IMR-90 (cell line): ENCODE results near the gene SLC4A4. TPM values are rescaled to one million over a fixed set of nuclear protein-coding genes. Genes with fewer than 3 reads are reported as not detected.

Experiments used
- ATAC-seq: fragments of 200-7000 bp; cut with Tn5 transposase; 2 replicates; pipeline ENCODE4 v1.9.1; 2020; ENCODE audit warnings: low read depth, mild to moderate bottlenecking, moderate library complexity
- BruUV-seq: library from RNA; stranded (reverse); fragments of 400-500 nt; replicated peaks from 2 replicates; lab custom pipeline; 2021; lab: Mats Ljungman, UMichigan
- CTCF ChIA-PET: fragments of 300-600 bp; formaldehyde crosslinking; extraction: SDS; loops from one replicate; lab custom pipeline; 2021; ENCODE audit warnings: antibody characterized with exemption; lab: Yijun Ruan, JAX
- POLR2A ChIA-PET: fragments of 300-600 bp; sonication (Branson Sonifier 250); formaldehyde crosslinking; loops from one replicate; lab custom pipeline; 2022; ENCODE audit warnings: antibody characterized with exemption; ENCODE audit not compliant: unreplicated experiment; lab: Charles Lee
- DNase-seq: peaks from one replicate; pipeline ENCODE4 v3.0.0; 2013
- H2AFZ ChIP-seq: replicated peaks from 2 replicates; pipeline ENCODE3; 2013; ENCODE audit warnings: low read length, mild to moderate bottlenecking; ENCODE audit not compliant: poor library complexity
- H2AK5ac ChIP-seq: 2 replicates; pipeline ENCODE4 v1.6.1; 2013; ENCODE audit warnings: low read depth, low read length, inconsistent platforms
- H2AK9ac ChIP-seq: replicated peaks from 2 replicates; pipeline ENCODE3; 2013; ENCODE audit warnings: mild to moderate bottlenecking, low read depth, low read length, moderate library complexity; ENCODE audit not compliant: poor library complexity
- H2BK120ac ChIP-seq: 2 replicates; pipeline ENCODE4 v1.6.1; 2013; ENCODE audit warnings: low read depth, low read length, inconsistent platforms
- H2BK15ac ChIP-seq: 3 replicates; pipeline ENCODE4 v1.6.1; 2013; ENCODE audit warnings: low read depth, low read length, inconsistent platforms
- H2BK20ac ChIP-seq: 2 replicates; pipeline ENCODE4 v1.6.1; 2013; ENCODE audit warnings: low read depth, mild to moderate bottlenecking, inconsistent platforms, low read length, moderate library complexity
- H2BK5ac ChIP-seq: 2 replicates; pipeline ENCODE4 v1.6.1; 2013; ENCODE audit warnings: mild to moderate bottlenecking, low read depth, low read length, inconsistent platforms; ENCODE audit not compliant: poor library complexity, severe bottlenecking
- H3K14ac ChIP-seq: replicated peaks from 2 replicates; pipeline ENCODE4 v1.6.1; 2013; ENCODE audit warnings: low read depth, low read length, inconsistent platforms
- H3K18ac ChIP-seq: 2 replicates; pipeline ENCODE4 v1.6.1; 2013; ENCODE audit warnings: low read depth, low read length, control low read depth
- H3K23ac ChIP-seq: 2 replicates; pipeline ENCODE4 v1.6.1; 2013; ENCODE audit warnings: low read depth, low read length, inconsistent platforms
- H3K27ac ChIP-seq: 2 replicates; pipeline ENCODE4 v1.5.1; 2013; ENCODE audit warnings: mild to moderate bottlenecking, control low read depth, low read length; ENCODE audit not compliant: insufficient read depth
- H3K27me3 ChIP-seq: 2 replicates; pipeline ENCODE4 v1.6.1; 2013; ENCODE audit warnings: low read length; ENCODE audit not compliant: control insufficient read depth, insufficient read depth
- H3K36me3 ChIP-seq: 2 replicates; pipeline ENCODE4 v1.6.1; 2013; ENCODE audit warnings: low read length, mixed read lengths; ENCODE audit not compliant: control insufficient read depth, insufficient read depth
- H3K4ac ChIP-seq: 2 replicates; pipeline ENCODE4 v1.6.1; 2013; ENCODE audit warnings: low read depth, low read length, inconsistent platforms
- H3K4me1 ChIP-seq: 2 replicates; pipeline ENCODE4 v1.6.1; 2013; ENCODE audit warnings: low read length, mixed read lengths; ENCODE audit not compliant: control insufficient read depth, insufficient read depth
- H3K4me2 ChIP-seq: 2 replicates; pipeline ENCODE4 v1.6.1; 2013; ENCODE audit warnings: low read depth, mild to moderate bottlenecking, control low read depth, low read length, moderate library complexity
- H3K4me3 ChIP-seq: 2 replicates; pipeline ENCODE4 v1.5.1; 2013; ENCODE audit warnings: low read depth, mild to moderate bottlenecking, control low read depth, low read length, moderate library complexity; ENCODE audit not compliant: insufficient read depth
- H3K56ac ChIP-seq: 2 replicates; pipeline ENCODE4 v1.6.1; 2013; ENCODE audit warnings: low read length, inconsistent platforms; ENCODE audit not compliant: insufficient read depth; ENCODE audit errors: extremely low read depth
- H3K79me1 ChIP-seq, 2 experiments: 2 replicates each; pipeline ENCODE4 v1.6.1; 2013; ENCODE audit warnings: low read length in 2 of 2, inconsistent platforms in 1 of 2, low read depth in 1 of 2
- H3K9ac ChIP-seq: 2 replicates; pipeline ENCODE4 v1.6.1; 2013; ENCODE audit warnings: low read depth, low read length, control low read depth
- H3K9me1 ChIP-seq: 2 replicates; pipeline ENCODE4 v1.6.1; 2013; ENCODE audit warnings: low read length, inconsistent platforms; ENCODE audit not compliant: insufficient read depth
- H3K9me3 ChIP-seq: 2 replicates; pipeline ENCODE4 v1.6.1; 2013; ENCODE audit warnings: low read length; ENCODE audit not compliant: control insufficient read depth, insufficient read depth
- H4K20me1 ChIP-seq: 2 replicates; pipeline ENCODE4 v1.6.1; 2013; ENCODE audit warnings: low read length, inconsistent platforms; ENCODE audit not compliant: insufficient read depth
- H4K5ac ChIP-seq: 2 replicates; pipeline ENCODE4 v1.6.1; 2013; ENCODE audit warnings: mild to moderate bottlenecking, low read depth, low read length, control low read depth
- H4K8ac ChIP-seq, 2 experiments: 2 replicates each; pipeline ENCODE4 v1.6.1; 2013; ENCODE audit warnings: low read depth in 2 of 2, low read length in 2 of 2, control low read depth in 1 of 2, inconsistent platforms in 1 of 2
- H4K91ac ChIP-seq: 2 replicates; pipeline ENCODE4 v1.6.1; 2013; ENCODE audit warnings: low read depth, low read length, inconsistent platforms; ENCODE audit not compliant: insufficient read depth
- BHLHE40 ChIP-seq: fragments of 150-350 bp; IDR thresholded peaks from 2 replicates; pipeline ENCODE4 v1.6.1; 2016; ENCODE audit warnings: mild to moderate bottlenecking, low read depth, low read length
- CEBPB ChIP-seq: IDR thresholded peaks from 2 replicates; pipeline ENCODE4 v1.6.1; 2012; ENCODE audit warnings: low read depth, low read length, improper control_type of control experiment
- CHD1 ChIP-seq: IDR thresholded peaks from 2 replicates; pipeline ENCODE4 v1.6.1; 2012; ENCODE audit warnings: low read depth, low read length, improper control_type of control experiment
- FOS ChIP-seq: fragments of 150-350 bp; IDR thresholded peaks from 2 replicates; pipeline ENCODE4 v1.6.1; 2016; ENCODE audit warnings: low read depth, low read length
- MAFK ChIP-seq: IDR thresholded peaks from 2 replicates; pipeline ENCODE4 v1.6.1; 2012; ENCODE audit warnings: low read depth, low read length, improper control_type of control experiment
- MAZ ChIP-seq: IDR thresholded peaks from 2 replicates; pipeline ENCODE4 v1.6.1; 2012; ENCODE audit warnings: low read depth, mild to moderate bottlenecking, low read length, improper control_type of control experiment, moderate library complexity, borderline replicate concordance
- MXI1 ChIP-seq: IDR thresholded peaks from 2 replicates; pipeline ENCODE4 v1.6.1; 2012; ENCODE audit warnings: low read depth, mild to moderate bottlenecking, low read length, moderate library complexity, borderline replicate concordance
- NFE2L2 ChIP-seq: fragments of 150-350 bp; IDR thresholded peaks from 2 replicates; pipeline ENCODE4 v1.6.1; 2016; ENCODE audit warnings: low read depth, mild to moderate bottlenecking, low read length
- POLR2A ChIP-seq: IDR thresholded peaks from 2 replicates; pipeline ENCODE4 v1.6.1; 2012; ENCODE audit warnings: mild to moderate bottlenecking, low read depth, low read length
- RAD21 ChIP-seq: IDR thresholded peaks from 2 replicates; pipeline ENCODE4 v1.6.1; 2012; ENCODE audit warnings: low read length, improper control_type of control experiment
- RCOR1 ChIP-seq: IDR thresholded peaks from 2 replicates; pipeline ENCODE4 v1.6.1; 2012; ENCODE audit warnings: mild to moderate bottlenecking, low read length, improper control_type of control experiment; ENCODE audit not compliant: insufficient replicate concordance
- RFX5 ChIP-seq: IDR thresholded peaks from 2 replicates; pipeline ENCODE4 v1.8.0; 2012; ENCODE audit warnings: low read depth, mild to moderate bottlenecking, low read length, moderate library complexity
- SMC3 ChIP-seq: fragments of 150-350 bp; IDR thresholded peaks from 2 replicates; pipeline ENCODE4 v1.6.1; 2016; ENCODE audit warnings: low read depth, mild to moderate bottlenecking, antibody characterized with exemption, low read length, moderate library complexity
- USF2 ChIP-seq: fragments of 150-350 bp; IDR thresholded peaks from 2 replicates; pipeline ENCODE4 v1.6.1; 2017; ENCODE audit warnings: mild to moderate bottlenecking, antibody characterized with exemption, low read length, low read depth
- WGBS, 2 experiments: methylation state at CpG; one replicate each; pipeline versions ENCODE4 v1.1.5 to v1.1.7; 2013; ENCODE audit warnings: missing lambda C conversion rate in 2 of 2; ENCODE audit not compliant: insufficient read length in 1 of 2; ENCODE audit errors: extremely low coverage in 2 of 2; 5-methylcytosine and 5-hydroxymethylcytosine counted together
- dilution Hi-C: fragments of 300-500 bp; cut with HindIII; formaldehyde crosslinking; loops from one replicate; pipeline ENCODE4 v1.14.3; 2018; ENCODE audit warnings: low sequenced_read_pairs; ENCODE audit not compliant: unreplicated experiment
- in situ Hi-C: fragments of 300-500 bp; cut with MboI; formaldehyde crosslinking; loops from 3 replicates; pipeline ENCODE4 v1.14.3; 2019; ENCODE audit warnings: low sequenced_read_pairs, inconsistent platforms, mixed read lengths
- intact Hi-C: fragments of 100-400 bp; cut with micrococcal nuclease; formaldehyde crosslinking; loops from 2 replicates; pipeline ENCODE4 v1.10.0; 2022
- polyA plus RNA-seq, 3 experiments: library from polyadenylated mRNA; depleted of rRNA; stranded (reverse); fragments of >200 nt; gene quantifications; 2 replicates each; pipeline ENCODE4 v1.2.3, GENCODE V29; 2012; ENCODE audit warnings: low replicate concordance in 1 of 3
- total RNA-seq: library from RNA; depleted of rRNA; stranded (reverse); fragments of >200 nt; gene quantifications from 2 replicates; pipeline ENCODE4 v1.2.3, GENCODE V29; 2012
- TF ChIP-seq, protein P1 (sequence below): fragments of 150-350 bp; IDR thresholded peaks from 2 replicates; pipeline ENCODE4 v1.6.1; 2016; ENCODE audit warnings: low read depth, mild to moderate bottlenecking, low read length, moderate library complexity, borderline replicate concordance
- TF ChIP-seq, protein P2 (sequence below): conservative IDR thresholded peaks from 2 replicates; pipeline ENCODE4 v1.5.1; 2012; ENCODE audit warnings: mild to moderate bottlenecking, low read depth, low read length, improper control_type of control experiment

Gene SLC4A4
- total and polyA plus RNA-seq, 2 of the 4 experiments (the other 2 are of a cell fraction): 5.6 to 16.8 TPM

- Histone ChIP-seq H4K8ac (no peak overlapping the region), H4K5ac (no peak overlapping the region), H3K23ac (no peak overlapping the region), H3K9ac (no peak overlapping the region), H3K36me3 (peaks cover 10% of the 10 kb centered on the region), H3K14ac (no peak overlapping the region), H3K9me1 (peaks cover 3% of the 10 kb centered on the region; the same call in 1 of the 2 replicates), H3K27me3 (no peaks in the 10 kb centered on the region), H2AFZ (no peak overlapping the region), H3K18ac (no peak overlapping the region), H2BK15ac (no peak overlapping the region), H3K9me3 (no peaks in the 10 kb centered on the region), H3K4me1 (no peaks in the 10 kb centered on the region), H2BK120ac (no peak overlapping the region), H3K4ac (no peak overlapping the region), H3K4me3 (no peak overlapping the region), H3K56ac (no peak overlapping the region), H2AK9ac (no peak overlapping the region), H3K79me1 (peaks cover 3 to 8% of the 10 kb centered on the region in 2 experiments; a peak in 2 of 4 replicates), H4K20me1 (no peaks in the 10 kb centered on the region), H3K27ac (no peak overlapping the region), H3K4me2 (no peak overlapping the region), H2BK5ac (no peak overlapping the region), H4K91ac (no peak overlapping the region), H2BK20ac (no peak overlapping the region), H2AK5ac (no peak overlapping the region)
- 84% methylated on average over 2 of the region's 2 CpGs; no CpG with 5 or more reads in 1 of the 2 experiments for WGBS, 2 experiments
- no peak for ATAC-seq
- in situ Hi-C loops: no loop called here
- ChIA-PET POLR2A (no interaction called here), CTCF (interaction anchor here (1.1 to 1.2 kb wide), 2 partner anchors 38 to 69 kb away, joined by 4 read pairs; no protein-coding TSS in a partner anchor)
- DNase-seq: no peak
- dilution Hi-C loops: no loop called here
- BruUV-seq: no TSS peak
- intact Hi-C loops: no loop called here
- TF ChIP-seq MAFK (no peak), BHLHE40 (no peak), RAD21 (no peak), FOS (no peak), POLR2A (no peak), NFE2L2 (no peak), MAZ (no peak), USF2 (no peak), RCOR1 (no peak), CEBPB (no peak), CHD1 (no peak), MXI1 (no peak), RFX5 (no peak), SMC3 (no peak)
- TF ChIP-seq, protein P1, sequence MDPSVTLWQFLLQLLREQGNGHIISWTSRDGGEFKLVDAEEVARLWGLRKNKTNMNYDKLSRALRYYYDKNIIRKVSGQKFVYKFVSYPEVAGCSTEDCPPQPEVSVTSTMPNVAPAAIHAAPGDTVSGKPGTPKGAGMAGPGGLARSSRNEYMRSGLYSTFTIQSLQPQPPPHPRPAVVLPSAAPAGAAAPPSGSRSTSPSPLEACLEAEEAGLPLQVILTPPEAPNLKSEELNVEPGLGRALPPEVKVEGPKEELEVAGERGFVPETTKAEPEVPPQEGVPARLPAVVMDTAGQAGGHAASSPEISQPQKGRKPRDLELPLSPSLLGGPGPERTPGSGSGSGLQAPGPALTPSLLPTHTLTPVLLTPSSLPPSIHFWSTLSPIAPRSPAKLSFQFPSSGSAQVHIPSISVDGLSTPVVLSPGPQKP: no peak
- TF ChIP-seq, protein P2, sequence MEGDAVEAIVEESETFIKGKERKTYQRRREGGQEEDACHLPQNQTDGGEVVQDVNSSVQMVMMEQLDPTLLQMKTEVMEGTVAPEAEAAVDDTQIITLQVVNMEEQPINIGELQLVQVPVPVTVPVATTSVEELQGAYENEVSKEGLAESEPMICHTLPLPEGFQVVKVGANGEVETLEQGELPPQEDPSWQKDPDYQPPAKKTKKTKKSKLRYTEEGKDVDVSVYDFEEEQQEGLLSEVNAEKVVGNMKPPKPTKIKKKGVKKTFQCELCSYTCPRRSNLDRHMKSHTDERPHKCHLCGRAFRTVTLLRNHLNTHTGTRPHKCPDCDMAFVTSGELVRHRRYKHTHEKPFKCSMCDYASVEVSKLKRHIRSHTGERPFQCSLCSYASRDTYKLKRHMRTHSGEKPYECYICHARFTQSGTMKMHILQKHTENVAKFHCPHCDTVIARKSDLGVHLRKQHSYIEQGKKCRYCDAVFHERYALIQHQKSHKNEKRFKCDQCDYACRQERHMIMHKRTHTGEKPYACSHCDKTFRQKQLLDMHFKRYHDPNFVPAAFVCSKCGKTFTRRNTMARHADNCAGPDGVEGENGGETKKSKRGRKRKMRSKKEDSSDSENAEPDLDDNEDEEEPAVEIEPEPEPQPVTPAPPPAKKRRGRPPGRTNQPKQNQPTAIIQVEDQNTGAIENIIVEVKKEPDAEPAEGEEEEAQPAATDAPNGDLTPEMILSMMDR: no peak
Observed at GRCh38 chr4:71541541-71541940, 202.7 kb downstream of the SLC4A4 start.
